NCI-H1694 (cell line): ENCODE measurements around the gene LECT2.

Experiments used
- DNase-seq: peaks from one replicate; lab custom pipeline; 2025; lab: John Stamatoyannopoulos, UW

Gene LECT2

GRCh38 chr5:135954899-135955298 is at the start of gene LECT2:
Gene LECT2 (minus strand): TSS chr5:135954983. CDS start chr5:135954833, 150 bp downstream.
- DNase-seq, result no peak

- DNase-seq, result no peak
Observed at GRCh38 chr5:136004436-136004835, 49.7 kb upstream of the LECT2 start.

GRCh38 chr5:136001466-136001981 is 46.7 kb upstream of the LECT2 start:
- no peak for DNase-seq

- no peak for DNase-seq
Observed at GRCh38 chr5:136000932-136001331, 46.1 kb upstream of the LECT2 start.

- DNase-seq, result no peak
Observed at GRCh38 chr5:136000147-136000546, 45.4 kb upstream of the LECT2 start.

GRCh38 chr5:135999406-136000139 is 44.8 kb upstream of the LECT2 start:
- DNase-seq, result no peak

- DNase-seq, result no peak
Observed at GRCh38 chr5:135998889-135999288, 44.1 kb upstream of the LECT2 start.

- no peak for DNase-seq
Observed at GRCh38 chr5:135997673-135998335, 43.0 kb upstream of the LECT2 start.

- no peak for DNase-seq
Observed at GRCh38 chr5:135996611-135997010, 41.8 kb upstream of the LECT2 start.

- DNase-seq, result no peak
Observed at GRCh38 chr5:135995976-135996375, 41.2 kb upstream of the LECT2 start.

GRCh38 chr5:135993880-135994636 is 39.3 kb upstream of the LECT2 start:
- DNase-seq, result no peak

GRCh38 chr5:135993335-135993879 is 38.6 kb upstream of the LECT2 start:
- no peak for DNase-seq

GRCh38 chr5:135991429-135991828 is 36.6 kb upstream of the LECT2 start:
- no peak for DNase-seq

- DNase-seq, result no peak
Observed at GRCh38 chr5:135990528-135991255, 35.9 kb upstream of the LECT2 start.

GRCh38 chr5:135989686-135990085 is 34.9 kb upstream of the LECT2 start:
- no peak for DNase-seq

GRCh38 chr5:135988546-135988945 is 33.8 kb upstream of the LECT2 start:
- DNase-seq, result no peak

- DNase-seq, result no peak
Observed at GRCh38 chr5:135986891-135987401, 32.2 kb upstream of the LECT2 start.

- DNase-seq, result no peak
Observed at GRCh38 chr5:135986401-135986800, 31.6 kb upstream of the LECT2 start.

GRCh38 chr5:135985951-135986350 is 31.2 kb upstream of the LECT2 start:
- DNase-seq, result no peak

- DNase-seq, result no peak
Observed at GRCh38 chr5:135980620-135981019, 25.8 kb upstream of the LECT2 start.

- no peak for DNase-seq
Observed at GRCh38 chr5:135979510-135979909, 24.7 kb upstream of the LECT2 start.
